ENCODE data around the gene C1orf167. TPM values are rescaled to one million over a fixed set of nuclear protein-coding genes. Genes with fewer than 3 reads are reported as not detected.

The C1orf167 gene
- total RNA-seq, 1 experiment from 2014 or later, result not detected

- DNase-seq (ENCODE audit: unreplicated experiment), result peak; percentile 69
- no peaks in the 10 kb centered on the region for H3K9me3 Mint-ChIP-seq (ENCODE audit: unreplicated experiment)
- no TSS peak for BruUV-seq (replicated peaks)
- intact Hi-C loops (cut with micrococcal nuclease), result no loop called here
- no peak overlapping the region for H3K4me3 Mint-ChIP-seq (ENCODE audit: unreplicated experiment)
- H3K36me3 Mint-ChIP-seq (ENCODE audit: insufficient read depth, unreplicated experiment), result no peaks in the 10 kb centered on the region
- no peaks in the 10 kb centered on the region for H3K27me3 Mint-ChIP-seq (ENCODE audit: insufficient read depth, unreplicated experiment)
- no peak overlapping the region for H3K27ac Mint-ChIP-seq (ENCODE audit: low read depth, unreplicated experiment)
- ChIA-PET POLR2A (interaction anchor here (0.6 to 8.7 kb wide), 4 partner anchors 13 to 48 kb away, joined by 3 to 87 read pairs (median 5); partner anchors contain the start of genes CLCN6 and MTHFR), CTCF (interaction anchor here (0.6 to 2.1 kb wide), 14 partner anchors 10 to 920 kb away, joined by 3 to 9 read pairs (median 4); partner anchors contain the start of gene CLCN6)
- peaks cover under 1% of the 10 kb centered on the region for H3K4me1 Mint-ChIP-seq (ENCODE audit: insufficient read depth, unreplicated experiment)
- peak; percentile 87 for TF ChIP-seq CTCF (IDR thresholded peaks at IDR 0.05; ENCODE audit: unreplicated experiment)
Observed at GRCh38 chr1:11784993-11785769, 23.2 kb downstream of the C1orf167 start.

- Mint-ChIP-seq H3K4me1 (ENCODE audit: insufficient read depth, unreplicated experiment) (peaks cover 10% of the 10 kb centered on the region), H3K36me3 (ENCODE audit: insufficient read depth, unreplicated experiment) (no peaks in the 10 kb centered on the region), H3K9me3 (ENCODE audit: unreplicated experiment) (no peaks in the 10 kb centered on the region), H3K27me3 (ENCODE audit: insufficient read depth, unreplicated experiment) (no peaks in the 10 kb centered on the region), H3K27ac (ENCODE audit: low read depth, unreplicated experiment) (no peak overlapping the region), H3K4me3 (ENCODE audit: unreplicated experiment) (no peak overlapping the region)
- ChIA-PET POLR2A (interaction anchor here (1.0 to 8.7 kb wide), 4 partner anchors 17 to 33 kb away, joined by 3 to 87 read pairs (median 32); partner anchors contain the start of genes CLCN6 and MTHFR), CTCF (interaction anchor here (0.6 to 2.1 kb wide), 9 partner anchors 11 to 919 kb away, joined by 3 to 9 read pairs (median 3); partner anchors contain the start of gene CLCN6)
- no peak for DNase-seq (ENCODE audit: unreplicated experiment)
- BruUV-seq (replicated peaks), result no TSS peak
- TF ChIP-seq CTCF (IDR thresholded peaks at IDR 0.05; ENCODE audit: unreplicated experiment), result no peak
- intact Hi-C loops (cut with micrococcal nuclease), result no loop called here
Observed at GRCh38 chr1:11786168-11786567, 24.2 kb downstream of the C1orf167 start.

- Mint-ChIP-seq H3K4me1 (ENCODE audit: insufficient read depth, unreplicated experiment) (peaks cover 20% of the 10 kb centered on the region), H3K4me3 (ENCODE audit: unreplicated experiment) (no peak overlapping the region), H3K9me3 (ENCODE audit: unreplicated experiment) (no peaks in the 10 kb centered on the region), H3K36me3 (ENCODE audit: insufficient read depth, unreplicated experiment) (peaks cover 6% of the 10 kb centered on the region), H3K27ac (ENCODE audit: low read depth, unreplicated experiment) (no peak overlapping the region), H3K27me3 (ENCODE audit: insufficient read depth, unreplicated experiment) (no peaks in the 10 kb centered on the region)
- intact Hi-C loops (cut with micrococcal nuclease), result no loop called here
- ChIA-PET CTCF (interaction anchor here (0.6 to 1.4 kb wide), 6 partner anchors 11 to 750 kb away, joined by 3 to 6 read pairs (median 3); no protein-coding TSS in a partner anchor), POLR2A (interaction anchor here (0.7 to 8.7 kb wide), 12 partner anchors 9 to 812 kb away, joined by 3 to 87 read pairs (median 4); partner anchors contain the start of genes CLCN6, MTHFR and MTOR)
- BruUV-seq (replicated peaks), result no TSS peak
- TF ChIP-seq CTCF (IDR thresholded peaks at IDR 0.05; ENCODE audit: unreplicated experiment), result no peak
- DNase-seq (ENCODE audit: unreplicated experiment), result peak; percentile 55
Observed at GRCh38 chr1:11787251-11787803, 25.3 kb downstream of the C1orf167 start.

All from MCF 10A (cell line).